Measurements from ENCODE around the gene LAMC2.
A peak's percentile ranks its signal among the peaks of the same experiment; 100 is the strongest.
"Not testable (repeated sequence)": the region's sequence is repeated elsewhere in the genome, so short reads cannot be mapped to it uniquely, and the experiment has no call there.

Gene LAMC2

GRCh38 chr1:183267646-183268431 is 81.8 kb downstream of the LAMC2 start:
- DNase-seq: peak; percentile 32 to 57 (median 54)

DNA sequence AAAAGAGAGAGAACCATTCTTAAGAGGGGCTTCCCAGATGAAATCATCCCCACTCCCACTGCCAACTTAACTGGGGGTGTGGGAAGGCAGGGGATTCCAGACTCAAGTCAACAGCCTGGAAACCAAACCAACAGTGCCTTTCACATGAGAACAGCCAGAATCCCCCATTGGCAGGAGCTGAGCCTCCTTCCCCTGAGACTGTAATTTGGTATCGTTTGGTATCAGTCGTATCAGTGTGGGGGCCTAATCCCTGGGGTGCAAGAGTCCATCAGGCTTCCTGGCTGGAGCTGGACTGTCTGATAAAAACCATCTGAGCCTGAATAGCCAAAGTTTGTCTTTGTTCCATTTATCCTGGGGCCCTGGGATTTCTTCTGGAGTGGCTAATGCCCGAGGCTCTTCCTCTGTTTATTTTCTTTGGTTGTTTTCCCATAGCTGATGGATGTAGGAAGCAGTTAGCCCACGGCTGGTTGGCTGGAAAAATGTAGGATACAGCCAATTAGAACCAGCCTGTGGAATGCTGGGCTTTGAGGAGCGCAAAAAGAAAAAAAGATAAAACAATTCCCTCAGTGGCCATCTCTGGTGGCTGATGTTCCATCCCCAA is 84.6 kb downstream of the LAMC2 start:
- DNase-seq: peak; percentile 54 to 70 (median 61)

GRCh38 chr1:183272390-183272848 is 86.4 kb downstream of the LAMC2 start:
- DNase-seq: peak; percentile 24 to 55 (median 33)

DNA sequence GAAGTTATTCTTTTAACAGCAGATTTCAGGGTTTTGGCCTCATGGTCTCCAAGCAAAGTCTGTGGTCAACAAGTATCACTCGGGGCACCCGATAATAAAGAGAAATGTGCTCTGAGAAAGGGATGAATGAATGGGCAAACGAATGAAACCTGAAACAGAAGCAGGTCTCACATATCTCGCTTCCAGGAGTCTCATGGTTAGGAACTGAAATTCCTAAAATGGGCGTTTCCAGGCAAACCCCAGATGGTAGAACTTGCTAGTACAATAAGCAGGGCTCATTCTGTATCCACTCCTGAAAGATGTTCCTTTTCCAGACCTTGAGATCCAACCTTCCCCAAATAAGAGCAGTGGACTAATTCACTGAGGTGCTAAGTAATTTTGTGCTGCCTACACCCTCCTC is 87.2 kb downstream of the LAMC2 start:
- DNase-seq: no peak

DNA sequence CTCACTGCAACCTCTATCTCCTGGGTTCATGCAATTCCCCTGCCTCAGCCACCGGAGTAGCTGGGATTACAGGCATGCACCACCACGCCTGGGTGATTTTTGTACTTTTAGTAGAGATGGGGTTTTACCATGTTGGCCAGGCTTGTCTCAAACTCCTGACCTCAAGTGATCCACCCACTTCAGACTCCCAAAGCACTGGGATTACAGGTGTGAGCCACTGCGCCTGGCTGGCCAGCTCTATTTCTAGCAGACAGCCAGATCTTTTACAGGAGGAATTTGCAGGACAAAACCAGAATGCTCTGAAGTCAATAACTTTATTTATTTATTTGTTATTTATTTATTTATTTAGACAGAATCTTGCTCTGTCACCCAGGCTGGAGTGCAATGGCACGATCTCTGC is 87.9 kb downstream of the LAMC2 start:
- not testable (repeated sequence) for DNase-seq

GRCh38 chr1:183274836-183275235 is 88.8 kb downstream of the LAMC2 start:
- no peak for DNase-seq

GRCh38 chr1:183275322-183275721 is 89.3 kb downstream of the LAMC2 start:
- no peak for DNase-seq

GRCh38 chr1:183276386-183277080 is 90.5 kb downstream of the LAMC2 start:
- DNase-seq: no peak

DNA sequence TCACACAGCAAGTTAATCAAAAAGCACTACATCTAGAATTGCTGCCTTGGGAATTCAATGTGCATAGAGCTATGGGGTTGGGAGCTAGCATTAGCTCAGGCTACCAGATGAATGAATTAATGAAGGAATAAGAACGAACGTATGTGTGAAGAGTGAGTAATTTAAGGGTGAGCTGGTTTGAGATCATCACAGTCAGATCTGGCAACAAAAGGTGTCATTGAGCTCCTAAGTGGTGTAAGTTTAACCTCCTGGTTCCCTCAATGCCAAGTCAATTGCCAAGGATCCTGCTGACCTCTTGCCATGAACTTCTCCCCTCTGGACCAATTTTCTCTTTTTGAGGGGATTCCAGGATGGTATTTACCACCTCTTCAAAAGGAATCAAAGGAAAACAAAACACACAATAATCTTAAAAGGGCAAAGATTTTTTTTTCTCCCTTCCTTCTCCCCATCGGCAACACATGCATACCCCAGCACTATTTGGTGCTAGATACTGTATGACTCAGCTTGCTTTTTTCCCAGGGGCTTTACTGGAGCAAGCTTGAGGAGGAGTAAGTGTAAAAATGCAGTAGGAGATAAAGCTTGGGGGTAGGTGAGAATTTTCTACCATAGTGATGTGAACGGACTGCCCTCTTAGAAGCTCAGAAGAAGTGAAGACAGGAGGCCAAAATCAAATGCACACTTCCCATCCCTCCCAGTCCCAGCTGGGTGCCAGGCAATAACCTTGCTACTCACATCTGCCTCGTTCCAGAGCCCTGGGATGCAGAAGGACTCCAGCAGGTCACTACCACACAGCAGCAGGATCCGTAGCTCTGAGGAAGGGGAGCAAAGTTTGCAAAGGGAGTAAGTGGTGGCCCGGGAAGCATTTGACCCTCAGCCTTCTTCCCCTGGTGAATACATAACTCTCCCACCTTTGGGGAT is 92.0 kb downstream of the LAMC2 start:
- DNase-seq: peak; percentile 28 to 42 (median 38)

- peak; percentile 19 to 45 (median 23) for DNase-seq
Measured at GRCh38 chr1:183278739-183279591, 92.9 kb downstream of the LAMC2 start.

DNA sequence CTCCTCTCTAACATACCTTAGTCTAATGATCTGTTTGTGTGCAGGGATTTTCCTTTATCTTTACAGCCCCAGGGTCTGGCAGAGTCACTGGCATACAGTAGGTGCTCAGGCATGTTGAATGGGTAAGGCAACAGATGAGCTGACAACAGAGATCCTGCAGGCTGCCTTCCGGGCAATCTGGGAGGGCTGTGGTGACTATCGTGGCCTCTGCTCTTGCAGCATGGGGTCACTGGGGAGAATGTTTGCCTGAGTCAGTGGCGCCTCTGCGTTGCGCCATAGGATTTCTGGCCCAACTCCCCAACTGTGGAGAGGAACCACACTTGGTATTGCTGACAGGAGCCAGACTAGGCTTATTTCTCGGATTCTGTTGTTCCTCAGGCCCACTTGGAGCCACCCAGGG is 93.8 kb downstream of the LAMC2 start:
- peak; percentile 86 to 91 (median 89) for DNase-seq

GRCh38 chr1:183281039-183281438 is 95.0 kb downstream of the LAMC2 start:
- DNase-seq: peak; percentile 70 to 73 (median 70)

- DNase-seq: peak; percentile 86 to 87 (median 86)
Measured at GRCh38 chr1:183281553-183282091, 95.6 kb downstream of the LAMC2 start.

- no peak for DNase-seq
Measured at GRCh38 chr1:183282101-183282855, 96.2 kb downstream of the LAMC2 start.

GRCh38 chr1:183283286-183283685 is 97.2 kb downstream of the LAMC2 start:
- no peak for DNase-seq

- DNase-seq: no peak
Measured at GRCh38 chr1:183284086-183284485, 98.0 kb downstream of the LAMC2 start.

DNA sequence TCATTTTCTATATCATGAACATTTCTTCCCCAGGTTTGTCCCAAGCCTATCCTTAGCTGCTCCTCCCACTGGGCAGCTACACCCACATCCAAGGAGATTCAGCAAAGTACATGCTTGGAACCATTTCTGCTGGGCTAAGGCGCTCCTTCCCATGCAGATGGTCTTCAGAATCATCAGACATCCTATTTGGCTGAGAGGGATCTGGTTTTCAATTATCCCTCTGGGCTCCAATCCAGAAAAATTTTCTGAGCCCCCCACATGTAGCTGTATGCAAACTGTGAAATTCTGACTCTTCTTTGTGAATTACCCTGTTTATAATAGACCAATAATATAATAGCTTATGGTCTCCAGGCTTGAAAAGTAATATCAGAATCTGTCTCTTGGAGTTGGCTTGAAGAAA is 99.2 kb downstream of the LAMC2 start:
- DNase-seq: no peak

- no peak for DNase-seq
Measured at GRCh38 chr1:183285746-183286145, 99.7 kb downstream of the LAMC2 start.

DNA sequence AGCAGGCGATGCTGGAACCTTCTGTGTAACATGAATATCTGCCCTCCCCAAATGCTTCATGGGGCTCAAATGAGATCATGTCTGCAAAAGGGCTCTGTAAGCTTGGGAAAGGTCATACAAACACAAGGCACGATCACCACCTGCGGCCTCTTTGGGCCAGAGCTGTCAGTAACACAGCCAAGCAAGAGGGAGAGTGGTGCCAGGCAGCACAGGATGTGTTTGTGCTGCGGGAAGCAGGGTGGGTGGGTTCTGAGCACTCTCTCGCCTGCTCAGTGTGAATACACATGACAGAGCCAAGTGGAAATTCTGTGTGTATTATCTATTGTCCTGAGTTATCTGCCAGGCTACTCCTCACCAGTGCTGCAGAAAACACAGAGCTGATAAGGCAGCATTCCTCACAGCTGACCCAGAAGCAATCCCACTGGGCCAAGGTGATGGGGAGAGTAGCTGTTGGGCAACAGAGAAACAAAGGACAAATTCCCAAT is 101.2 kb downstream of the LAMC2 start:
- no peak for DNase-seq

- no peak for DNase-seq
Measured at GRCh38 chr1:183288583-183288982, 102.5 kb downstream of the LAMC2 start.
